ENCODE measurements around the gene GLIPR1L1. TPM values are rescaled to one million over a fixed set of nuclear protein-coding genes. Genes with fewer than 3 reads are reported as not detected.
"Not testable (repeated sequence)": the region's sequence is repeated elsewhere in the genome, so short reads cannot be mapped to it uniquely, and the experiment has no call there.

GLIPR1L1 gene
- total and polyA plus RNA-seq, 2 of the 8 experiments (the other 6 are each of a cell fraction or from before 2014, with no cell fraction given) = 1.2 to 1.7 TPM

DNA sequence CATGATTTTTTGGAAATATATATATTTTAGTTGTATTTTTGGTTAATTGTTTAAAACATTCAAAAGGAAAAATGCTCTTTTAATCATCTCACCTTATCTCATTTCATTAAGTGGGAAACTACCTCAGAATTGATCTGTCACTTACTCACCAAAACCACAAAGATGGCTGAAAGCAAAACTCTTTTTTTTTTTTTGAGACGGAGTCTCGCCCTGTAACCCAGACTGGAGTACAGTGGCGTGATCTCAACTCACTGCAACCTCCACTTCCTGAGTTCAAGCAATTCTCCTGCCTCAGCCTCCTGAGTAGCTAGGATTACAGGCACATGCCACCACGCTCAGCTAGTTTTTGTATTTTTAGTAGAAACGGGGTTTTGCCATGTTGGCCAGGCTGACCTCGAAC, 11.7 kb downstream of the GLIPR1L1 start:
- H2AK5ac ChIP-seq (ENCODE audit: low read depth, low read length); H3K23me2 ChIP-seq (ENCODE audit: low read depth, low read length); H3K4me2 ChIP-seq (ENCODE audit: insufficient read depth in 1 of 2, low read depth in 2 of 2, low read length in 2 of 2); H3K79me2 ChIP-seq (ENCODE audit: control insufficient read depth in 1 of 2, insufficient read depth in 2 of 2, low read length in 2 of 2); H3K4me1 ChIP-seq (replicated peaks in 1 of 4; ENCODE audit: control insufficient read depth in 3 of 4, insufficient read depth in 4 of 4, low read length in 3 of 4); H3K23ac ChIP-seq (ENCODE audit: insufficient read length); H4K8ac ChIP-seq (ENCODE audit: extremely low read depth, insufficient read depth, low read length); DNase-seq (ENCODE audit: low read depth in 1 of 2, low spot score in 2 of 2); H3K4ac ChIP-seq (replicated peaks; ENCODE audit: insufficient read length, low read depth, low read length); H3K27me3 ChIP-seq (replicated peaks in 1 of 4; ENCODE audit: control insufficient read depth in 3 of 4, extremely low read depth in 1 of 4, insufficient read depth in 3 of 4, low read length in 3 of 4); H3K4me3 ChIP-seq (ENCODE audit: extremely low read depth in 1 of 4, insufficient read depth in 2 of 4, low read depth in 3 of 4, low read length in 4 of 4); H2BK5ac ChIP-seq (ENCODE audit: low read depth, low read length); H2BK120ac ChIP-seq (replicated peaks; ENCODE audit: low read depth, low read length); CTCF ChIA-PET (ENCODE audit: partially characterized antibody); H2BK20ac ChIP-seq (ENCODE audit: low read length); H4K20me1 ChIP-seq (replicated peaks in 1 of 2; ENCODE audit: control insufficient read depth in 1 of 2, insufficient read depth in 2 of 2, low read length in 2 of 2); H3K18ac ChIP-seq (ENCODE audit: extremely low read depth, low read length); H4K91ac ChIP-seq (replicated peaks; ENCODE audit: insufficient read length, low read length); H3K27ac ChIP-seq (ENCODE audit: low read depth, low read length); H3K79me1 ChIP-seq (ENCODE audit: low read depth, low read length); H2AFZ ChIP-seq (ENCODE audit: low read length); H3K9ac ChIP-seq (replicated peaks in 1 of 4; ENCODE audit: extremely low read depth in 1 of 4, low read depth in 3 of 4, low read length in 3 of 4); H4K5ac ChIP-seq (ENCODE audit: insufficient read length, low read depth, low read length); H2BK12ac ChIP-seq (ENCODE audit: low read depth, low read length); H3K56ac ChIP-seq (replicated peaks; ENCODE audit: insufficient read length, low read depth, low read length); POLR2A ChIA-PET (ENCODE audit: partially characterized antibody); H3K36me3 ChIP-seq (ENCODE audit: control insufficient read depth in 2 of 4, insufficient read depth in 4 of 4, low read length in 3 of 4); H3K14ac ChIP-seq (ENCODE audit: insufficient read length); H2BK15ac ChIP-seq (ENCODE audit: low read length); FAIRE-seq; H3K9me3 ChIP-seq (ENCODE audit: insufficient read depth in 2 of 2, low read depth in 1 of 2, low read length in 1 of 2): not testable (repeated sequence)
- WGBS, 2 experiments (ENCODE audit: extremely low coverage in 1 of 2, insufficient coverage in 1 of 2, insufficient read length in 1 of 2, insufficient replicate concordance in 2 of 2, low coverage in 1 of 2, low lambda C conversion rate in 2 of 2, missing lambda C conversion rate in 1 of 2) = 98% methylated on average over 6 of the region's 6 CpGs; no CpG with 5 or more reads in 1 of the 2 experiments
